Ishikawa (cell line): ENCODE measurements around the gene RFT1.

ENCODE experiments used
- CEBPB ChIP-seq: IDR thresholded peaks from 2 replicates; pipeline ENCODE4 v1.6.1; 2012
- CREB1 ChIP-seq: IDR thresholded peaks from 2 replicates; pipeline ENCODE4 v1.6.1; 2012; ENCODE audit warnings: low read depth
- EGR1 ChIP-seq: IDR thresholded peaks from 2 replicates; pipeline ENCODE4 v1.6.1; 2012
- EP300 ChIP-seq: IDR thresholded peaks from 2 replicates; pipeline ENCODE4 v1.6.1; 2012; ENCODE audit warnings: borderline replicate concordance
- FOXM1 ChIP-seq: IDR thresholded peaks from 2 replicates; pipeline ENCODE4 v1.6.1; 2012; ENCODE audit warnings: low read depth, borderline replicate concordance
- MAX ChIP-seq: IDR thresholded peaks from 2 replicates; pipeline ENCODE4 v1.6.1; 2012
- RAD21 ChIP-seq: IDR thresholded peaks from 2 replicates; pipeline ENCODE4 v1.6.1; 2012; ENCODE audit warnings: low read depth
- REST ChIP-seq: IDR thresholded peaks from 2 replicates; pipeline ENCODE4 v1.6.1; 2012; ENCODE audit warnings: low read depth, mild to moderate bottlenecking
- TCF12 ChIP-seq: IDR thresholded peaks from 2 replicates; pipeline ENCODE4 v1.6.1; 2012; ENCODE audit warnings: low read depth
- USF1 ChIP-seq: IDR thresholded peaks from 2 replicates; pipeline ENCODE4 v1.6.1; 2012
- YY1 ChIP-seq: IDR thresholded peaks from 2 replicates; pipeline ENCODE4 v1.6.1; 2012; ENCODE audit warnings: low read depth
- ZBTB7A ChIP-seq: IDR thresholded peaks from 2 replicates; pipeline ENCODE4 v1.6.1; 2012; ENCODE audit warnings: low read depth

- TF ChIP-seq USF1 = no peak
- no peak for TF ChIP-seq REST
- TF ChIP-seq CREB1 = no peak
- TF ChIP-seq ZBTB7A = no peak
- TF ChIP-seq YY1 = no peak
- no peak for TF ChIP-seq EP300
- TF ChIP-seq RAD21 = no peak
- no peak for TF ChIP-seq EGR1
- no peak for TF ChIP-seq TCF12
- TF ChIP-seq CEBPB = no peak
- no peak for TF ChIP-seq FOXM1
- TF ChIP-seq MAX = no peak
Measured at GRCh38 chr3:53079791-53080555, 50.3 kb downstream of the RFT1 start.
